Parathyroid adenoma (tissue), 2 donors: ENCODE results near the gene TNS3.

ENCODE experiments used
- H2AFZ ChIP-seq: fragments of 300-600 bp; sonication (generic); one replicate; pipeline ENCODE4 v1.7.0; 2017; ENCODE audit warnings: antibody characterized with exemption, mild to moderate bottlenecking
- H3K27ac ChIP-seq: fragments of 300-600 bp; sonication (generic); one replicate; pipeline ENCODE4 v1.7.0; 2017
- H3K27me3 ChIP-seq: fragments of 300-600 bp; sonication (generic); one replicate; pipeline ENCODE4 v1.7.0; 2017; ENCODE audit warnings: low read length; ENCODE audit not compliant: control insufficient read depth, insufficient read depth
- H3K36me3 ChIP-seq: fragments of 300-600 bp; sonication (generic); one replicate; pipeline ENCODE4 v1.7.0; 2017; ENCODE audit warnings: low read length; ENCODE audit not compliant: control insufficient read depth, insufficient read depth
- H3K4me1 ChIP-seq: fragments of 300-600 bp; sonication (generic); one replicate; pipeline ENCODE4 v1.7.0; 2017; ENCODE audit warnings: control low read depth
- H3K4me2 ChIP-seq: fragments of 300-600 bp; sonication (generic); one replicate; pipeline ENCODE4 v1.7.0; 2017; ENCODE audit warnings: low read length
- H3K4me3 ChIP-seq: fragments of 300-600 bp; sonication (generic); one replicate; pipeline ENCODE4 v1.7.0; 2017; ENCODE audit warnings: low read depth, low read length
- H3K79me2 ChIP-seq: fragments of 300-600 bp; sonication (generic); one replicate; pipeline ENCODE4 v1.7.0; 2017; ENCODE audit warnings: control low read depth
- H3K9ac ChIP-seq: fragments of 300-600 bp; sonication (generic); one replicate; pipeline ENCODE4 v1.7.0; 2017; ENCODE audit warnings: mild to moderate bottlenecking
- H3K9me3 ChIP-seq: fragments of 300-600 bp; sonication (generic); one replicate; pipeline ENCODE4 v1.7.0; 2017; ENCODE audit warnings: low read length; ENCODE audit not compliant: control insufficient read depth
- CTCF ChIP-seq: fragments of 300-600 bp; sonication (generic); IDR thresholded peaks from one replicate; pipeline ENCODE4 v1.7.0; 2017; ENCODE audit warnings: antibody characterized with exemption, mild to moderate bottlenecking
- donor health status: primary hyperparathyroidism.

Gene TNS3

DNA sequence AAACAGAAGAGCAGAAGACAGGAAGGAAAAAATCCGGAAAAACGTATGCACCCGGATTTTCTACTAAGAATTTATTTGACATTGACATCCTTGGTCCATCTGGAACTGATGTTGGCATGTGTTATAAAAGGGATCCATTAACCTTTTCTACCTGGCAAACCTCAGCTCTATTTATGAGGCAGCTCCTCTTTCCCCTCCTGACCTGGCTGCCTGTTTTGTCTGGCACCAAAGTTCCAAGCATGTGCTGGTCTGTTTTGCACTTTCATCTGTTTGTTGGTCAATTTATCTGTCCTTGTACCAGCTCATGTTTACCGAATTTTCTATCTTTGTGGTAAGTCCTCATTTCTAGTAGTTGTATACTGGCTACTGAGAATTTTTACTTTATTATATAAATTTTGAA lies 258.0 kb downstream of the TNS3 start:
- H3K9ac ChIP-seq = no peak overlapping the region
- peaks cover 36% of the 10 kb centered on the region for H3K4me1 ChIP-seq
- no peaks in the 10 kb centered on the region for H3K27me3 ChIP-seq
- H3K36me3 ChIP-seq = no peaks in the 10 kb centered on the region
- H3K4me3 ChIP-seq = no peak overlapping the region
- no peaks in the 10 kb centered on the region for H3K9me3 ChIP-seq
- no peak for TF ChIP-seq CTCF
- no peak overlapping the region for H3K4me2 ChIP-seq
- H3K27ac ChIP-seq = no peak overlapping the region
- H2AFZ ChIP-seq = no peak overlapping the region
- H3K79me2 ChIP-seq = peaks cover 11% of the 10 kb centered on the region

DNA sequence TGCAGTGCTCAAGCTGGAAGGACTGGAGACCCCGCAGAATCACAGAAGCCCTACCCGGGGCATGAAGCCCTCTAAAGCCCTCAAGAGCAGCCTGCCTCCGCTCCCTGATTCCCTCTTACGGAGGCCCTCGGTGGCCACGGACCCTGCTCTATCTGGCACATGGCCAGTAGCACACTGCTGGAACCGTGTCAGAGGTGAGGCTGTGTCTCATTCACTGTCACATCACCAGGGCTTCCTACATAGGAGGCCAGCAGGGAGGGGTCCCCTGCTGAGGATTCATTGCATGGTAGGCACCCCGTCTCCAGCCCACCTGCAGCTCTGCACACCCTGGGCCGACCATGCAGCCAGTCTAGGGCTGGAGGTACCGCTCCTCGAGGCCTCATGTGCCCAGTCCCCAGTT lies 259.2 kb downstream of the TNS3 start:
- TF ChIP-seq CTCF = no peak
- H3K27me3 ChIP-seq = no peaks in the 10 kb centered on the region
- H3K4me1 ChIP-seq = peaks cover 26% of the 10 kb centered on the region
- H3K4me3 ChIP-seq = no peak overlapping the region
- no peak overlapping the region for H3K4me2 ChIP-seq
- H3K9me3 ChIP-seq = no peaks in the 10 kb centered on the region
- H2AFZ ChIP-seq = no peak overlapping the region
- no peak overlapping the region for H3K27ac ChIP-seq
- no peak overlapping the region for H3K9ac ChIP-seq
- H3K36me3 ChIP-seq = no peaks in the 10 kb centered on the region
- H3K79me2 ChIP-seq = peaks cover 11% of the 10 kb centered on the region

GRCh38 chr7:47320296-47320695 lies 261.6 kb downstream of the TNS3 start:
- no peak for TF ChIP-seq CTCF

GRCh38 chr7:47318395-47319182 lies 263.3 kb downstream of the TNS3 start:
- no peak overlapping the region for H2AFZ ChIP-seq
- H3K9me3 ChIP-seq = no peaks in the 10 kb centered on the region
- peaks cover 6% of the 10 kb centered on the region for H3K4me1 ChIP-seq
- no peaks in the 10 kb centered on the region for H3K36me3 ChIP-seq
- no peak overlapping the region for H3K4me3 ChIP-seq
- no peaks in the 10 kb centered on the region for H3K27me3 ChIP-seq
- no peak overlapping the region for H3K4me2 ChIP-seq
- peaks cover 11% of the 10 kb centered on the region for H3K79me2 ChIP-seq
- H3K27ac ChIP-seq = no peak overlapping the region
- H3K9ac ChIP-seq = no peak overlapping the region
- no peak for TF ChIP-seq CTCF

More at GRCh38 chr7:47320296-47320695, 261.6 kb downstream of the TNS3 start:
- Histone ChIP-seq H3K9ac (no peak overlapping the region), H3K27me3 (no peaks in the 10 kb centered on the region), H3K4me1 (peaks cover 5% of the 10 kb centered on the region), H3K27ac (no peak overlapping the region), H3K4me2 (no peak overlapping the region), H3K9me3 (no peaks in the 10 kb centered on the region), H3K4me3 (no peak overlapping the region), H3K36me3 (no peaks in the 10 kb centered on the region), H3K79me2 (peaks cover 11% of the 10 kb centered on the region), H2AFZ (no peak overlapping the region)

DNA sequence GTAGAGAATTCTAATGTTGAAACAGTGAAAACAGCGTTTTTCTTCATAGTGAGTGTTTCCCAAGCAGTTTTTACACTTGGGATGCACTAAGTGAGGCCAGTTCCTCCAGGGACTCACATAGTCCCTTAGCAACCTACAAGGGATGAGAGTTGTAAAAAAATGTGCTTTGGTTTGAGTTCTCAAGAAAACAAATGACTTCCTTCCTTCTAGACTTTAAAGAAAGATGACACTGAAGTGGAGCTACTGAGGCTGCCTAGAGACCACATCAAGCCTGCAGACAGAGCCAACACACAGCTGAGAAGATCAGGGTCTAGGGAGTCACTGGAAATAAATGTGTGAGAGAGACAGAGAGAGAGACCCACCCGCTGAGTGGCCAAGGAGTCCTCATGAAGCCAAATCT lies 264.4 kb downstream of the TNS3 start:
- H3K79me2 ChIP-seq = peaks cover 4% of the 10 kb centered on the region
- TF ChIP-seq CTCF = no peak
- no peak overlapping the region for H3K4me3 ChIP-seq
- H3K36me3 ChIP-seq = no peaks in the 10 kb centered on the region
- peaks cover 13% of the 10 kb centered on the region for H3K4me1 ChIP-seq
- no peak overlapping the region for H3K4me2 ChIP-seq
- no peaks in the 10 kb centered on the region for H3K9me3 ChIP-seq
- H3K27ac ChIP-seq = no peak overlapping the region
- H3K9ac ChIP-seq = no peak overlapping the region
- no peaks in the 10 kb centered on the region for H3K27me3 ChIP-seq
- no peak overlapping the region for H2AFZ ChIP-seq
